ENCODE data around the gene WWOX.

WWOX gene

GRCh38 chr16:78376452-78376851 lies 277.0 kb downstream of the WWOX start:
- ChIA-PET CTCF (no interaction called here), POLR2A (no interaction called here)
- DNase-seq (ENCODE audit: low read depth, low spot score) = no peak
- TF ChIP-seq CTCF (IDR thresholded peaks at IDR 0.05; ENCODE audit: insufficient read depth, low read length, missing control alignments) = no peak
- H3K4me3 ChIP-seq (ENCODE audit: low read depth, low read length) = no peak overlapping the region

GRCh38 chr16:78377312-78377711 lies 277.9 kb downstream of the WWOX start:
- no peak overlapping the region for H3K4me3 ChIP-seq (ENCODE audit: low read depth, low read length)
- no peak for TF ChIP-seq CTCF (IDR thresholded peaks at IDR 0.05; ENCODE audit: insufficient read depth, low read length, missing control alignments)
- CTCF ChIA-PET = no interaction called here
- no peak for DNase-seq (ENCODE audit: low read depth, low spot score)
- POLR2A ChIA-PET = no interaction called here

- no peak overlapping the region for H3K4me3 ChIP-seq (ENCODE audit: low read depth, low read length)
- CTCF ChIA-PET = no interaction called here
- no peak for TF ChIP-seq CTCF (IDR thresholded peaks at IDR 0.05; ENCODE audit: insufficient read depth, low read length, missing control alignments)
- POLR2A ChIA-PET = no interaction called here
- DNase-seq (ENCODE audit: low read depth, low spot score) = no peak
These were observed 281.6 kb downstream of the WWOX start for GRCh38 chr16:78381060-78381459.

GRCh38 chr16:78383118-78383517 lies 283.7 kb downstream of the WWOX start:
- ChIA-PET CTCF (no interaction called here), POLR2A (no interaction called here)
- no peak overlapping the region for H3K4me3 ChIP-seq (ENCODE audit: low read depth, low read length)
- no peak for TF ChIP-seq CTCF (IDR thresholded peaks at IDR 0.05; ENCODE audit: insufficient read depth, low read length, missing control alignments)
- no peak for DNase-seq (ENCODE audit: low read depth, low spot score)

- no peak for DNase-seq (ENCODE audit: low read depth, low spot score)
- H3K4me3 ChIP-seq (ENCODE audit: low read depth, low read length) = no peak overlapping the region
- POLR2A ChIA-PET = no interaction called here
- no peak for TF ChIP-seq CTCF (IDR thresholded peaks at IDR 0.05; ENCODE audit: insufficient read depth, low read length, missing control alignments)
- CTCF ChIA-PET = no interaction called here
These were observed 285.8 kb downstream of the WWOX start for GRCh38 chr16:78385086-78385805.

GRCh38 chr16:78386557-78387324 lies 287.3 kb downstream of the WWOX start:
- ChIA-PET POLR2A (no interaction called here), CTCF (no interaction called here)
- H3K4me3 ChIP-seq (ENCODE audit: low read depth, low read length) = no peak overlapping the region
- no peak for DNase-seq (ENCODE audit: low read depth, low spot score)
- TF ChIP-seq CTCF (IDR thresholded peaks at IDR 0.05; ENCODE audit: insufficient read depth, low read length, missing control alignments) = no peak

Data from AG04449 (cell line).